Body of pancreas (tissue), 4 donors: ENCODE data around the gene SNX5. TPM values are rescaled to one million over a fixed set of nuclear protein-coding genes. Genes with fewer than 3 reads are reported as not detected.
A peak's percentile ranks its signal among the peaks of the same experiment; 100 is the strongest.

Experiments
- ATAC-seq: fragments of 150-250 bp; one replicate; pipeline ENCODE4 v1.9.1; 2016
- DNase-seq, 4 donors: peaks; one replicate each; pipeline ENCODE4 v3.0.0-alpha.2; 2019
- H3K27ac ChIP-seq, 4 donors: fragments of 200-600 bp; sonication (generic); 1 replicate in 3 of 4; 2 replicates in 1 of 4; pipeline versions ENCODE4 v1.5.1 to v1.6.1; 2016 to 2019; ENCODE audit warnings: mild to moderate bottlenecking in 1 of 4, mixed read lengths in 1 of 4, moderate library complexity in 1 of 4
- H3K27me3 ChIP-seq, 2 donors: fragments of 200-600 bp; sonication (generic); one replicate each; pipeline ENCODE4 v1.6.0; 2016; ENCODE audit warnings: mild to moderate bottlenecking in 1 of 2
- H3K36me3 ChIP-seq, 2 donors: fragments of 200-600 bp; sonication (generic); replicated peaks in 1 of 2; 2 replicates each; pipeline ENCODE4 v1.5.1; 2016; ENCODE audit warnings: low read depth in 2 of 2; ENCODE audit not compliant: insufficient read depth in 1 of 2
- H3K4me1 ChIP-seq: fragments of 200-600 bp; sonication (generic); one replicate; pipeline ENCODE4 v1.6.0; 2016
- H3K4me3 ChIP-seq, 2 donors: fragments of 200-600 bp; sonication (generic); 1 replicate in 1 of 2; 2 replicates in 1 of 2; pipeline ENCODE4 v1.5.1; 2016 to 2019
- H3K9me3 ChIP-seq, 3 donors: fragments of 200-600 bp; sonication (generic); 1 replicate in 2 of 3; 2 replicates in 1 of 3; pipeline ENCODE4 v1.5.1; 2016
- CTCF ChIP-seq, 7 experiments: fragments of 450-650 bp in 4 of 7; fragments of 200-600 bp in 3 of 7; sonication (generic) in 3 of 7; IDR thresholded peaks; one replicate each; pipeline ENCODE4 v1.5.1; 2016 to 2019; ENCODE audit warnings: antibody characterized with exemption in 7 of 7
- POLR2A ChIP-seq, 3 donors: fragments of 450-650 bp; IDR thresholded peaks; one replicate each; pipeline ENCODE4 v1.6.1; 2016; ENCODE audit warnings: antibody characterized with exemption in 3 of 3, mild to moderate bottlenecking in 2 of 3
- WGBS, 2 donors: methylation state at CpG; one replicate each; pipeline ENCODE4 v1.1.5; 2017; 5-methylcytosine and 5-hydroxymethylcytosine counted together
- intact Hi-C: fragments of 100-400 bp; cut with DNase I; formaldehyde crosslinking; loops from one replicate; pipeline ENCODE4 v1.15.1; 2023
- total RNA-seq, 2 donors: library from RNA; depleted of rRNA; stranded (reverse); fragments of >200 nt; gene quantifications; one replicate each; pipeline ENCODE4 v1.1.0, GENCODE V29; 2016

Gene SNX5
- total RNA-seq, 2 donors from 2014 or later = 61.3 to 84.3 TPM

GRCh38 chr20:17917832-17918618 lies 50.6 kb downstream of the SNX5 start:
- Histone ChIP-seq H3K4me1 (peaks cover 10% of the 10 kb centered on the region), H3K9me3 (no peaks in the 10 kb centered on the region), H3K27ac (no peak overlapping the region), H3K36me3 (no peaks in the 10 kb centered on the region), H3K4me3 (no peak overlapping the region), H3K27me3 (no peaks in the 10 kb centered on the region)
- 80 to 87% methylated on average over 7 of the region's 7 CpGs for WGBS, 2 donors
- DNase-seq (no peak), ATAC-seq (no peak)
- intact Hi-C loops = no loop called here
- TF ChIP-seq CTCF (IDR thresholded peaks at IDR 0.05) (no peak), POLR2A (IDR thresholded peaks at IDR 0.05) (no peak)

- H3K27me3 ChIP-seq = no peaks in the 10 kb centered on the region
- ATAC-seq = peak; percentile 82
- H3K4me1 ChIP-seq = peaks cover 10% of the 10 kb centered on the region
- no peaks in the 10 kb centered on the region for H3K9me3 ChIP-seq
- intact Hi-C loops = no loop called here
- TF ChIP-seq POLR2A (IDR thresholded peaks at IDR 0.05) (no peak), CTCF (IDR thresholded peaks at IDR 0.05) (no peak)
- peak in 3 of 4 donors; percentile 53 to 61 (median 55) for DNase-seq
- peak overlapping the region in 2 of 4 donors; percentile 8 to 46 for H3K27ac ChIP-seq
- WGBS, 2 donors = 47 to 59% methylated on average over 3 of the region's 3 CpGs
- no peak overlapping the region for H3K4me3 ChIP-seq
- no peaks in the 10 kb centered on the region for H3K36me3 ChIP-seq
Measured at GRCh38 chr20:17916433-17916891, 52.1 kb downstream of the SNX5 start.

DNA sequence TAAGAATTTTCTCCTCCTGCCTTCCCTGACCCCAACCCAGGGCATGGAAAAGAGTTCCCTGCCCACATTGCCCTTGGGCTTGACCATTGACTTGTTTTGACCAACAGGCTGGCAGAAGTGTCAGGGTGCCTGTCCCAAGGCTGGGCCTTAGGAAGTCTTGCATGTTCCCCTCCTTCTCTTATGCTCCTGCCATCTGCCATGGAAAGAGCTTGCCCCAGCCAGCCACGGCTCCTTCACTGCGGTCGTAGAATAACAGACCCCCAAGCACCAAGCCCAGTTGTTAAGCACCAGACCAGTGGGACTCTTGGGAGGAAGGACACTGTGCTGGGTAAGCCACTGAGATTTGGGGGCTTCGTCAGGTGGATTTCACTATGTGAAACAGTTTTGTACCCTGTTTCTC lies 53.6 kb downstream of the SNX5 start:
- Histone ChIP-seq H3K4me3 (no peak overlapping the region), H3K27me3 (no peaks in the 10 kb centered on the region), H3K27ac (no peak overlapping the region), H3K4me1 (peaks cover 14% of the 10 kb centered on the region), H3K9me3 (no peaks in the 10 kb centered on the region), H3K36me3 (no peaks in the 10 kb centered on the region)
- intact Hi-C loops = no loop called here
- TF ChIP-seq POLR2A (IDR thresholded peaks at IDR 0.05) = no peak
- no peak for TF ChIP-seq CTCF (IDR thresholded peaks at IDR 0.05)
- 77 to 95% methylated on average over 4 of the region's 4 CpGs for WGBS, 2 donors
- DNase-seq = no peak
- no peak for ATAC-seq

DNA sequence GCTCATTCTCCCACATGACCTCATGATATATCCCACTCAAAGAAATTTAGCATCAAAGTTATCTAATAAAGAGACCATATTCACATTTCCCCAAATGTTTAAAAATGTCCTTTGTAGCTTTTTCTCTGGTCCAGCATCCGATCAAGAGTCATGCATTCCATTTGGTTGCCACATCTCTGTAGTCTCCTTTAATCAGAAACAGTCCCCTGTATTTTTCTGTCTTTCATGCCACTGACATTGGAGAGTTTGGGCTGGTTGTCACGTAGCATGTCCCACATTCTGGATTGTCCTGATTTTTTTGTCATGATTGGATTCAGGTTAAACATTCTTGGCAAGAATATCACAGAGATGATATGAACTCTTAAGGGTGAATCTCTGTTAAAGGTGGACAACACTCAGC lies 55.7 kb downstream of the SNX5 start:
- no peaks in the 10 kb centered on the region for H3K9me3 ChIP-seq
- no peaks in the 10 kb centered on the region for H3K27me3 ChIP-seq
- WGBS, 2 donors = 85 to 91% methylated on average over 2 of the region's 2 CpGs
- H3K36me3 ChIP-seq = no peaks in the 10 kb centered on the region
- H3K27ac ChIP-seq = no peak overlapping the region
- H3K4me3 ChIP-seq = no peak overlapping the region
- intact Hi-C loops = no loop called here
- ATAC-seq (no peak), DNase-seq (no peak)
- no peak for TF ChIP-seq CTCF (IDR thresholded peaks at IDR 0.05)
- H3K4me1 ChIP-seq = peaks cover 14% of the 10 kb centered on the region

DNA sequence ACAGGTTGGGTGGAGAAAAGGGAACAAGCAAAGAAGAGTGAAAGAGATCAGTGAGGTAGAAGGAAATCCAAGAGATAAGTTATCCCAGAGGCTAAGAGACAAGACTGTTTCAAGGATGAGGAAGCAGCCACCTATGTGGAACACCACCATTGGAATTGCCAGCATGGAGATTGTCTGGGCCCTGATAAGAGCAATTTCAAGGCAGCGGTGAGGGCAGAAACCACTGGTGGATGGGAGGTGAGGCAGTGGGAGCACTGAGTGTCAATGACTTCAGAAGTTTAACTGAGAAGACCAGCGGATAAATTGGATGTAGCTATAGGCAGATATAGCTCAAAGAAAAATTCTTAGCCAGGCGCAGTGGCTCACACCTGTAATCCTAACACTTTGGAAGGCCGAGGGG lies 56.7 kb downstream of the SNX5 start:
- no peaks in the 10 kb centered on the region for H3K36me3 ChIP-seq
- TF ChIP-seq CTCF (IDR thresholded peaks at IDR 0.05) = no peak
- no peak for TF ChIP-seq POLR2A (IDR thresholded peaks at IDR 0.05)
- whole genome bisulfite sequencing, 2 donors = 74 to 89% methylated on average over 4 of the region's 4 CpGs
- intact Hi-C loops = no loop called here
- no peaks in the 10 kb centered on the region for H3K27me3 ChIP-seq
- ATAC-seq = no peak
- no peak for DNase-seq
- H3K27ac ChIP-seq = no peak overlapping the region
- no peaks in the 10 kb centered on the region for H3K9me3 ChIP-seq
- H3K4me1 ChIP-seq = peaks cover 14% of the 10 kb centered on the region
- H3K4me3 ChIP-seq = no peak overlapping the region
